ENCODE results near the gene RSPO1. TPM values are rescaled to one million over a fixed set of nuclear protein-coding genes. Genes with fewer than 3 reads are reported as not detected.

RSPO1 gene
- total and polyA plus RNA-seq, 2 donors: 0.02 TPM; not detected in 1

DNA sequence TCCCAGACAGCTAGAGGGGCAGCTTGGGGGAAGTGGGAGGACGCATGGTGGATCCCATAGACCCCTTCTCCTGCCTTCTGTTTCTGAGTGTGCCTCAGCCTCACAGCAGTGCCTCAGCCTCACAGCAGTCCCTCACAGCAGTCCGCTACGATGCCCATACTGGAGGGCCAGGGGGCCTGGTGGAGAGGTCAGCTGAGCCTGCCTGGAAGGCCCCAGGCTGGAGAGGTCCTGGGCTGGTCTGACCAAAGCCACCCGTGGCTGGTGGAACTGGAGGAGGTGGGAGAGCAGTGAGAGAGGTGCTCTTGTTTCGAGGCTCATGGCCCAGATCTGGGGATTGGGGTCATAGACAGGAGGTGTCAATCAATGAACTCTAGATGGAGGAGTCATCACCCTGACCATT is 16.0 kb upstream of the RSPO1 start:
- Histone ChIP-seq H3K27ac (ENCODE audit: low read depth in 1 of 2, low read length in 1 of 2) (no peak overlapping the region), H3K27me3 (ENCODE audit: control insufficient read depth in 2 of 2, insufficient read depth in 1 of 2, low read length in 1 of 2) (peaks cover 0 to 3% of the 10 kb centered on the region in 2 donors), H3K36me3 (ENCODE audit: control insufficient read depth in 2 of 2, insufficient read depth in 2 of 2, low read length in 1 of 2) (no peaks in the 10 kb centered on the region), H3K9me3 (ENCODE audit: control insufficient read depth in 2 of 2, insufficient read depth in 1 of 2, low read length in 1 of 2) (no peaks in the 10 kb centered on the region), H3K4me1 (ENCODE audit: control insufficient read depth in 2 of 2, insufficient read depth in 2 of 2, low read length in 2 of 2) (no peaks in the 10 kb centered on the region), H3K4me3 (ENCODE audit: low read length in 2 of 2) (no peak overlapping the region)
- 93% methylated on average over 5 of the region's 5 CpGs for WGBS
- DNase-seq (ENCODE audit: low read depth in 6 of 9, low spot score in 9 of 9): no peak

DNA sequence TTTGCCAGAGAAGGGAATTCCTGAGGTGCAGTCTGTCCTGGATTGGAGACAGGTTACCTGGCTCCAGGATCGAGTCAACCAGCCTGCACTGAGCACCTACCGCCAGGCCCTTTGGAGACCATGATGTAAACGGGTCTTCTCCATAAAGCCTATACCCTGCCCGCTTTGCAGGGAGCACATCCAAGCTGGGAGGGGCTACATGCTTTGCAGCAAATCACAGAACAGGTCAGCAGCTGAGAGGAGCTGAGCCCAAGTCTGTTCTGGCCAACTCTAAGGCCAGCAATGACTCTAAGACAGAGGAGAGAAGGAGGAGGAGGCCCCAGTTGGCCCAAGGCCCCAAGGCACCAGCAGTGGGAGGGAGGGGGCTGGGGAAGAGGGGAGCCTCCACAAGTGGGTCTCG is 15.5 kb upstream of the RSPO1 start:
- no peaks in the 10 kb centered on the region for H3K9me3 ChIP-seq (ENCODE audit: control insufficient read depth in 2 of 2, insufficient read depth in 1 of 2, low read length in 1 of 2)
- H3K27ac ChIP-seq (ENCODE audit: low read depth in 1 of 2, low read length in 1 of 2): no peak overlapping the region
- H3K4me3 ChIP-seq (ENCODE audit: low read length in 2 of 2): no peak overlapping the region
- no peaks in the 10 kb centered on the region for H3K4me1 ChIP-seq (ENCODE audit: control insufficient read depth in 2 of 2, insufficient read depth in 2 of 2, low read length in 2 of 2)
- no peaks in the 10 kb centered on the region for H3K36me3 ChIP-seq (ENCODE audit: control insufficient read depth in 2 of 2, insufficient read depth in 2 of 2, low read length in 1 of 2)
- no peak for DNase-seq (ENCODE audit: low read depth in 6 of 9, low spot score in 9 of 9)
- H3K27me3 ChIP-seq (ENCODE audit: control insufficient read depth in 2 of 2, insufficient read depth in 1 of 2, low read length in 1 of 2): no peaks in the 10 kb centered on the region
- WGBS: 84% methylated on average over 5 of the region's 5 CpGs

DNA sequence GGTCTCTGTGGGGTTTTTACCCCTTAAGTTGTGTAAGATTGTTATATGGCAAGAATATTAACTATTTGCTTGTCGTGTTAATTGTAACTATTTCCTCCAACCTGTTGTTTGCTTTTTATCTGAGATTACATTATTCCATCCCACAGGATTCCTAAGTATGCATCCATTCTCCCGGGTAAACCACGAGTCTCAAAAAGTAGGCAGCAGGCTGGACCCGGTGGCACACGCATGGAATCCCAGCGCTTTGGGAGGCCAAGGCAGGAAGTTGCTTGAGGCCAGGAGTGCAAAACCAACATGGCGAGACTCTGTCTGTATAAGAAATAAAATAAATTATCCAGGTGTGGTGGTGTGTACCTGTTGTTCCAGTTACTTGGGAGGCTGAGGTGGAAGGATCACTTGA is 12.6 kb upstream of the RSPO1 start:
- H3K36me3 ChIP-seq (ENCODE audit: control insufficient read depth in 2 of 2, insufficient read depth in 2 of 2, low read length in 1 of 2): no peaks in the 10 kb centered on the region
- H3K9me3 ChIP-seq (ENCODE audit: control insufficient read depth in 2 of 2, insufficient read depth in 1 of 2, low read length in 1 of 2): no peaks in the 10 kb centered on the region
- H3K4me3 ChIP-seq (ENCODE audit: low read length in 2 of 2): no peak overlapping the region
- H3K4me1 ChIP-seq (ENCODE audit: control insufficient read depth in 2 of 2, insufficient read depth in 2 of 2, low read length in 2 of 2): no peaks in the 10 kb centered on the region
- WGBS: 94% methylated on average over 7 of the region's 7 CpGs
- H3K27me3 ChIP-seq (ENCODE audit: control insufficient read depth in 2 of 2, insufficient read depth in 1 of 2, low read length in 1 of 2): peaks cover 0 to 5% of the 10 kb centered on the region in 2 donors
- DNase-seq (ENCODE audit: low read depth in 6 of 9, low spot score in 9 of 9): no peak
- no peak overlapping the region for H3K27ac ChIP-seq (ENCODE audit: low read depth in 1 of 2, low read length in 1 of 2)

DNA sequence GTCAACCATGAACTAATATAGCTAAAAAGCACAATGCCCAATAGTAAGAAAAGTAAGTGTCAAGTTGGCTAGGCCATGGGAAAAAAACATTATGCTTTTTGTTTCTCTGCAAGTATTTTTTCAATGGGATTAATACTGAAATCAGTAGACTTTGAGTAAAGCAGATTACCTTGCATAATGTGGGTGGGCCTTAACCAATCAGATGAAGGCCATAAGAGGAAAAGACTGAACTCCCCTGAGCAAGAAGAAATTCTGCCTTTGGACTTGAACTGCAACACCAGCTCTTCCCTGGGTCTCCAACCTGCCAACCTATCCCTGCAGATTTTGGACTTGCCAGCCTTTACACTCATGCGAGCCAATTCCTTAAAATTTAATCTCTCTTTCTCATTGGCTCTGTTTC is 6.4 kb upstream of the RSPO1 start:
- Histone ChIP-seq H3K27me3 (ENCODE audit: control insufficient read depth in 2 of 2, insufficient read depth in 1 of 2, low read length in 1 of 2) (peaks cover 6 to 32% of the 10 kb centered on the region in 2 donors), H3K36me3 (ENCODE audit: control insufficient read depth in 2 of 2, insufficient read depth in 2 of 2, low read length in 1 of 2) (no peaks in the 10 kb centered on the region), H3K4me1 (ENCODE audit: control insufficient read depth in 2 of 2, insufficient read depth in 2 of 2, low read length in 2 of 2) (no peaks in the 10 kb centered on the region), H3K9me3 (ENCODE audit: control insufficient read depth in 2 of 2, insufficient read depth in 1 of 2, low read length in 1 of 2) (no peaks in the 10 kb centered on the region), H3K4me3 (ENCODE audit: low read length in 2 of 2) (no peak overlapping the region), H3K27ac (ENCODE audit: low read depth in 1 of 2, low read length in 1 of 2) (no peak overlapping the region)
- WGBS: 98% methylated on average over 1 of the region's 1 CpG
- no peak for DNase-seq (ENCODE audit: low read depth in 6 of 9, low spot score in 9 of 9)

DNA sequence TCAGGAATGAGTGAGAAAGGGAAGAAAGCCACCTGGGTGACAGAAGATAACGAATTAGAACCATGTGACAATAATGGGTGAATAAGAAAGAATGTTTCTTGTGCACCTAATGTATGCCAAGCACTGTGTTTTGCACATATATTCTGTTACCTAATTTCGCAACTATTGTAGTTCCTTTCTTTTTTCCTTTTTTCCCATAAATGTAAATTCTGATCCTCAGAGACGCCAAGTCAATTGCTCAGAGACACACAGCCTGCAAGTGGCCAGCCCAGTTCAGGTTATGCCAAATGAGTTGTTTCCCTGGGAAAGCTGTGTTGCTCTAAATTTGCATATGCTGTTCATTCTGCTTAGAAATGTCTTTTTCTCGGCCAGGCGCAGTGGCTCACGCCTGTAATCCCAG is 1.7 kb upstream of the RSPO1 start:
- Histone ChIP-seq H3K4me3 (ENCODE audit: low read length in 2 of 2) (no peak overlapping the region), H3K4me1 (ENCODE audit: control insufficient read depth in 2 of 2, insufficient read depth in 2 of 2, low read length in 2 of 2) (no peaks in the 10 kb centered on the region), H3K9me3 (ENCODE audit: control insufficient read depth in 2 of 2, insufficient read depth in 1 of 2, low read length in 1 of 2) (no peaks in the 10 kb centered on the region), H3K36me3 (ENCODE audit: control insufficient read depth in 2 of 2, insufficient read depth in 2 of 2, low read length in 1 of 2) (no peaks in the 10 kb centered on the region), H3K27me3 (ENCODE audit: control insufficient read depth in 2 of 2, insufficient read depth in 1 of 2, low read length in 1 of 2) (peaks cover 45 to 67% of the 10 kb centered on the region in 2 donors), H3K27ac (ENCODE audit: low read depth in 1 of 2, low read length in 1 of 2) (no peak overlapping the region)
- no peak for DNase-seq (ENCODE audit: low read depth in 6 of 9, low spot score in 9 of 9)
- 75% methylated on average over 6 of the region's 6 CpGs for WGBS

DNA sequence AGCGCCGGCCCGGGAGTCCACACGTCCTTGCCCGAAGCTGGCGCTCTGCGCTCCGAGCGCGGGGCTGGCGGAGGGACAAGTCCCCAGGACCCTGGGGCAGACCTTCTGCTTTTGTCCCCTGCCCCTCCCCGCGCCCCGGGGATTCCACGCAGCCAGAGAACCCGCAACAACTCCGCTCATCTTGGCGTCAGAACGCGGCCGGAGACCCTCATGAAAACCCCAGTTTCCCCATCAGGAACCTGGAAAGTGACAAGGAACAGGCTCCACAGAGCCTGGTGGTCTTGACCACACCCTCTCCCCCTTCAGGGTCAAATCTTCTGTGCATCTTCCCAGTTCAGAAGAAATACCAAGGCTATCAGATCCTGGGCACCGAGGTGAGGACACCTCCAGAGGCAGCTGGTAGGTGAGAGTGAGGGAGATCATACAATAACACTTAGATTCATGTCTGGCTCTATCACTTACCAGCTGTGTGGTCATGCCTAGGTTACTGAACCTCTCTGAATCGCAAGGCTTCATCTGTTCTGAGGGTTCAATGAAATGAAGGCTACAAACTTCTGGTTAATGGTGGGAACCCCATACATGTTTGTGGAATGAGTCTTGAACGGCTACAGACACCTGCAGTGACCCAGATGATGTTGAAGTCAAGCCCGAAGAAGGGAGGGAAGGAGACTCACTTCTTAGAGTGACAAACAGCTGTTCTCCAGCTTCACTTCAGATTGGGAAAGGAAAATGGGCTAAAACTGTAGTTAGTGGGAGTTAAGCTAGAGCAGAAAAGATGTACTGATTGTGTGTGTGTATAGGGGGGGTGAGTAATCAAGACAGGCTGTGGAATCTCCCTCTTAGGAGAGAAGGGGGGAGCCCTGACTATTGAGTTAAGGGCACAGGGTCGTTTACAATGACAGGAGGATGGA is 555 bp upstream of the RSPO1 start:
- DNase-seq (ENCODE audit: low read depth in 6 of 9, low spot score in 9 of 9): no peak
- no peak overlapping the region for H3K4me3 ChIP-seq (ENCODE audit: low read length in 2 of 2)
- WGBS: 15% methylated on average over 26 of the region's 26 CpGs
- H3K27me3 ChIP-seq (ENCODE audit: control insufficient read depth in 2 of 2, insufficient read depth in 1 of 2, low read length in 1 of 2): peaks cover 56 to 79% of the 10 kb centered on the region in 2 donors
- H3K36me3 ChIP-seq (ENCODE audit: control insufficient read depth in 2 of 2, insufficient read depth in 2 of 2, low read length in 1 of 2): no peaks in the 10 kb centered on the region
- no peaks in the 10 kb centered on the region for H3K4me1 ChIP-seq (ENCODE audit: control insufficient read depth in 2 of 2, insufficient read depth in 2 of 2, low read length in 2 of 2)
- H3K27ac ChIP-seq (ENCODE audit: low read depth in 1 of 2, low read length in 1 of 2): no peak overlapping the region
- no peaks in the 10 kb centered on the region for H3K9me3 ChIP-seq (ENCODE audit: control insufficient read depth in 2 of 2, insufficient read depth in 1 of 2, low read length in 1 of 2)

DNA sequence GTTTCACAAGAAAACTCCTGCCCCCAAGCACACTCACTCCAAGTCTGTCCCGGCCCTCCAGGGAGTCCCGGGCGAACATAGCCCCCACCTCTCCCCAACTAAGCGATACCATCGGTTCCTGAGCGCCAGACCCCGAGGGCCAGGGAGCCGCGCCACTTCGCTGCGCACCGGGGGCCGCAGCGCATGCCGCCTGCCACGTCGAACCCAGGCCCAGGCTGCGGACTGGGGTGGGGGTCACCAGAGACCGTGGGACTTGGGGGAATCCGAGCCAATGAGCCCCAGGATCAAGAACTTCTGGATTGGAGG is 801 bp downstream of the RSPO1 start:
- 8% methylated on average over 20 of the region's 20 CpGs for WGBS
- H3K4me1 ChIP-seq (ENCODE audit: control insufficient read depth in 2 of 2, insufficient read depth in 2 of 2, low read length in 2 of 2): no peaks in the 10 kb centered on the region
- no peaks in the 10 kb centered on the region for H3K9me3 ChIP-seq (ENCODE audit: control insufficient read depth in 2 of 2, insufficient read depth in 1 of 2, low read length in 1 of 2)
- no peak overlapping the region for H3K4me3 ChIP-seq (ENCODE audit: low read length in 2 of 2)
- no peaks in the 10 kb centered on the region for H3K36me3 ChIP-seq (ENCODE audit: control insufficient read depth in 2 of 2, insufficient read depth in 2 of 2, low read length in 1 of 2)
- DNase-seq (ENCODE audit: low read depth in 6 of 9, low spot score in 9 of 9): no peak
- H3K27ac ChIP-seq (ENCODE audit: low read depth in 1 of 2, low read length in 1 of 2): no peak overlapping the region
- peaks cover 57 to 88% of the 10 kb centered on the region in 2 donors for H3K27me3 ChIP-seq (ENCODE audit: control insufficient read depth in 2 of 2, insufficient read depth in 1 of 2, low read length in 1 of 2)

DNA sequence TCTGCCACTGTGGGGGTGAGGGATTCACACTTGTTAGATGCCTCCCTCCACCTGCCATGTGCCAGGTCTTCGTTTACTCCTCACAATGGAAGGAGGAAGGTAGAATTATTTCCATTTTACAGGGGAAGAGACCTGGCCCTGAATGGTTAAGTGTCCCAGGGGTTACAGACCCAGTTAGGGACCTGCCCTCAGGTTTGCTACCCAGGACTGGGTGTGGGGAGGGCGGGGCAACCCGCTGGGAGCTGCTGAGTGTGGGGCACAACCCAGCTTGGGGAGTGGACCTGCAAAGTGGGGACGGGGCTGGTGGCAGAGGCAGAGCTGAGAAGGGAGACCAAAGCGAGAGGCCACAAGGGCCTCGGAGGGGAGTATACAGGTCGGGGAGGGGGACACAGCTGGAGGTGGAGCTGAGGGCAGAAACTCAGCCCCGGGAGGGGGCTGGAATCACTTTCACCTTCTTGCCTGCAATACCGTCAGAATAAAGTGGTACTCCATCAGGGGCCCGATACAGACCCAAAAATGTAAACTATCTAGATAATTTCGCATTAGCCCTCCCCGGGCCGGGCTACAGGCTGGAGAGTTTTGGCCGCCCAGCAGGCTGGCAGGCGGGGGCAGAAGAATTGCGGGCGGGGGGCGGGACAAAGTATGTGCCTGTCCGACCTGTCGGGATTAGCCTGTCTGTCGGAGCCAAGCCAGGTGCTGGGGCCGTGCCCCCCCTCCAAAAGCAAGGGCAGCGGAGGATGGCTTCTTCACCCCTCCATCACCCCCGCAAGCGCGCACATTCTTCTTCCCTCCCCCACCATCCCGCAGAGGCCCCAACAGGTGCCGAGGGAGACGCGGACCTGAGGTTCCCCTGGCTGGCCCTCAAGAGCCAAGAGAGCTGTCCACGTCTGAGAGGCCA is 1.4 kb downstream of the RSPO1 start:
- DNase-seq (ENCODE audit: low read depth in 6 of 9, low spot score in 9 of 9): no peak
- H3K4me3 ChIP-seq (ENCODE audit: low read length in 2 of 2): no peak overlapping the region
- peaks cover 57 to 89% of the 10 kb centered on the region in 2 donors for H3K27me3 ChIP-seq (ENCODE audit: control insufficient read depth in 2 of 2, insufficient read depth in 1 of 2, low read length in 1 of 2)
- no peaks in the 10 kb centered on the region for H3K9me3 ChIP-seq (ENCODE audit: control insufficient read depth in 2 of 2, insufficient read depth in 1 of 2, low read length in 1 of 2)
- H3K36me3 ChIP-seq (ENCODE audit: control insufficient read depth in 2 of 2, insufficient read depth in 2 of 2, low read length in 1 of 2): no peaks in the 10 kb centered on the region
- no peak overlapping the region for H3K27ac ChIP-seq (ENCODE audit: low read depth in 1 of 2, low read length in 1 of 2)
- WGBS: 9% methylated on average over 31 of the region's 31 CpGs
- no peaks in the 10 kb centered on the region for H3K4me1 ChIP-seq (ENCODE audit: control insufficient read depth in 2 of 2, insufficient read depth in 2 of 2, low read length in 2 of 2)

DNA sequence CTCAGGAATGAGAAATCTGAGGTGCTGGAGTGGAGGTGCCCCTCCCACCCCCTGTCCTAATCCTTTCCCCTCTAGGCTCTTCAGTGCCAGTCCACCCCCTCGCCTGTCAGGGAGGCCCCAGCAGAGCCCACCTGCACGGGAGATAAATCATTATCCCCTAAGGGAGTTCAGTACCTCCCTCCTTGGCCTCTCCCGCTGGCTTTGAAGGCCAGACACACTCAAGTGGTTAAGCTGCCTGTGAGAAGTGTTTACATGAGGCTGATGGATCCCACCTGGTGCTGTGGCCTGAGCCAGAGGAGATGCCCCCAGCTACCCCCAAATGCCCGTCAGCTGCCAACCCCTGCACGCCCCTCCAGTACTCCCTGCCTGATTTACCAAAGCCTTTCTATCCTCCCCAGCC is 3.7 kb downstream of the RSPO1 start:
- no peak overlapping the region for H3K4me3 ChIP-seq (ENCODE audit: low read length in 2 of 2)
- no peak overlapping the region for H3K27ac ChIP-seq (ENCODE audit: low read depth in 1 of 2, low read length in 1 of 2)
- DNase-seq (ENCODE audit: low read depth in 6 of 9, low spot score in 9 of 9): no peak
- H3K4me1 ChIP-seq (ENCODE audit: control insufficient read depth in 2 of 2, insufficient read depth in 2 of 2, low read length in 2 of 2): no peaks in the 10 kb centered on the region
- H3K9me3 ChIP-seq (ENCODE audit: control insufficient read depth in 2 of 2, insufficient read depth in 1 of 2, low read length in 1 of 2): no peaks in the 10 kb centered on the region
- H3K36me3 ChIP-seq (ENCODE audit: control insufficient read depth in 2 of 2, insufficient read depth in 2 of 2, low read length in 1 of 2): no peaks in the 10 kb centered on the region
- WGBS: 63% methylated on average over 5 of the region's 5 CpGs
- peaks cover 51 to 90% of the 10 kb centered on the region in 2 donors for H3K27me3 ChIP-seq (ENCODE audit: control insufficient read depth in 2 of 2, insufficient read depth in 1 of 2, low read length in 1 of 2)
